Endothelial cell of umbilical vein (primary cell): Measurements from ENCODE around the gene ASNSD1.

Experiments used
- CTCF ChIP-seq, 2 donors: IDR thresholded peaks; 1 replicate in 1 of 2; 2 replicates in 1 of 2; pipeline ENCODE4 v1.5.1; 2011; ENCODE audit warnings: low read length in 2 of 2, mild to moderate bottlenecking in 2 of 2, moderate library complexity in 2 of 2, control low read depth in 1 of 2, inconsistent platforms in 1 of 2, low read depth in 1 of 2; ENCODE audit not compliant: insufficient read depth in 1 of 2; ENCODE audit errors: extremely low read depth in 1 of 2
- EZH2 ChIP-seq: IDR thresholded peaks from 2 replicates; pipeline ENCODE4 v1.6.1; 2012; ENCODE audit warnings: borderline replicate concordance, low read depth, mild to moderate bottlenecking, moderate library complexity, low read length, inconsistent platforms; ENCODE audit not compliant: severe bottlenecking
- FOS ChIP-seq: IDR thresholded peaks from 2 replicates; pipeline ENCODE4 v1.6.1; 2011; ENCODE audit warnings: mild to moderate bottlenecking, low read length, moderate library complexity, borderline replicate concordance; ENCODE audit not compliant: insufficient read depth
- GATA2 ChIP-seq: IDR thresholded peaks from 2 replicates; pipeline ENCODE4 v1.7.0; 2011; ENCODE audit warnings: low read depth, mild to moderate bottlenecking, moderate library complexity, mixed read lengths, low read length; ENCODE audit not compliant: insufficient read length, insufficient read depth
- JUN ChIP-seq: IDR thresholded peaks from 2 replicates; pipeline ENCODE4 v1.6.1; 2011; ENCODE audit warnings: borderline replicate concordance, low read depth; ENCODE audit not compliant: insufficient read length, insufficient read depth
- MAX ChIP-seq: IDR thresholded peaks from 2 replicates; pipeline ENCODE4 v1.6.1; 2011; ENCODE audit not compliant: insufficient read depth, insufficient read length
- MYC ChIP-seq: IDR thresholded peaks from one replicate; pipeline ENCODE4 v1.6.1; 2011; ENCODE audit warnings: mild to moderate bottlenecking, low read depth, low read length
- POLR2A ChIP-seq: IDR thresholded peaks from 2 replicates; pipeline ENCODE4 v1.6.1; 2012; ENCODE audit warnings: low read depth, mild to moderate bottlenecking, control low read depth, low read length
- POLR2AphosphoS5 ChIP-seq: IDR thresholded peaks from 2 replicates; pipeline ENCODE4 v1.6.1; 2012; ENCODE audit warnings: low read depth, mild to moderate bottlenecking, control low read depth, low read length, moderate library complexity; ENCODE audit not compliant: insufficient read depth

GRCh38 chr2:189613650-189614420 is 47.4 kb upstream of the ASNSD1 start:
- TF ChIP-seq CTCF (IDR thresholded peaks at IDR 0.05; ENCODE audit: extremely low read depth in 1 of 2, insufficient read depth in 1 of 2, low read depth in 1 of 2, low read length in 2 of 2) (no peak), POLR2A (no peak), EZH2 (no peak), FOS (no peak), MYC (no peak), MAX (no peak), JUN (no peak), POLR2AphosphoS5 (no peak), GATA2 (no peak)
